K562 (cell line): Measurements from ENCODE around the gene STK11. TPM values are rescaled to one million over a fixed set of nuclear protein-coding genes. Genes with fewer than 3 reads are reported as not detected.

Experiments
- ATAC-seq: fragments of 200-7000 bp; cut with Tn5 transposase; 3 replicates; pipeline ENCODE4 v1.9.1; 2020; ENCODE audit warnings: moderate library complexity
- BruUV-seq: library from RNA; stranded (reverse); fragments of 400-500 nt; replicated peaks from 2 replicates; lab custom pipeline; 2021; lab: Mats Ljungman, UMichigan
- CTCF ChIA-PET: fragments of 300-600 bp; formaldehyde crosslinking; extraction: SDS; loops from one replicate; lab custom pipeline; 2021; ENCODE audit warnings: low intra/inter-chr PET ratio; lab: Yijun Ruan, JAX
- POLR2A ChIA-PET: fragments of 300-600, 350-650 bp; sonication (Branson Sonifier 250); formaldehyde crosslinking; extraction: SDS; loops from one replicate; lab custom pipeline; 2021; ENCODE audit warnings: antibody characterized with exemption, inconsistent platforms; lab: Yijun Ruan, JAX
- DNase-seq, 4 experiments: peaks; one replicate each; pipeline versions ENCODE4 v3.0.0 to v3.0.0-alpha.2; 2011 to 2018; ENCODE audit warnings: low spot score in 3 of 4, mixed read lengths in 3 of 4; ENCODE audit errors: extremely low read depth in 1 of 4
- FAIRE-seq: peaks from 2 replicates; lab custom pipeline; 2011; peaks lifted over from hg19 to GRCh38; lab: Jason Lieb, UNC
- H2AFZ ChIP-seq: 2 replicates; pipeline ENCODE4 v1.6.0; 2011; ENCODE audit warnings: low read depth, low read length, control low read depth, inconsistent platforms
- H3K27ac ChIP-seq: fragments of 200-600 bp; 3 replicates; pipeline ENCODE4 v1.8.0; 2011; ENCODE audit warnings: low read depth, mild to moderate bottlenecking, control low read depth, inconsistent platforms, low read length, moderate library complexity, mixed read lengths; ENCODE audit errors: extremely low read depth
- H3K27me3 ChIP-seq, 2 experiments: fragments of 300-600 bp in 1 of 2; 2 replicates in 1 of 2; 3 replicates in 1 of 2; pipeline versions ENCODE4 v1.6.0 to v1.8.0; 2011; ENCODE audit warnings: inconsistent platforms in 2 of 2, low read length in 2 of 2, mild to moderate bottlenecking in 1 of 2, mixed read lengths in 1 of 2, moderate library complexity in 1 of 2; ENCODE audit not compliant: control insufficient read depth in 2 of 2, insufficient read depth in 2 of 2
- H3K36me3 ChIP-seq: fragments of 300-600 bp; 3 replicates; pipeline ENCODE4 v1.8.0; 2011; ENCODE audit warnings: mild to moderate bottlenecking, low read length, inconsistent platforms; ENCODE audit not compliant: control insufficient read depth, insufficient read depth
- H3K4me1 ChIP-seq, 2 experiments: fragments of 200-600 bp in 1 of 2; replicated peaks in 1 of 2; 2 replicates in 1 of 2; 3 replicates in 1 of 2; pipeline versions ENCODE4 v1.5.1 to v1.8.0; 2011; ENCODE audit warnings: inconsistent platforms in 2 of 2, low read length in 2 of 2, mild to moderate bottlenecking in 1 of 2, mixed read lengths in 1 of 2, moderate library complexity in 1 of 2; ENCODE audit not compliant: control insufficient read depth in 2 of 2, insufficient read depth in 2 of 2
- H3K4me2 ChIP-seq: 2 replicates; pipeline ENCODE4 v1.6.1; 2011; ENCODE audit warnings: low read length, control low read depth, inconsistent platforms, mixed read lengths; ENCODE audit not compliant: insufficient read depth
- H3K4me3 ChIP-seq: fragments of 200-600 bp; sonication (generic), shearing (Covaris generic); 2 replicates; pipeline ENCODE4 v1.5.1; 2016; ENCODE audit warnings: control low read depth, inconsistent platforms
- H3K79me2 ChIP-seq: fragments of 200-600 bp; 3 replicates; pipeline ENCODE4 v1.8.0; 2011; ENCODE audit warnings: low read length, inconsistent platforms; ENCODE audit not compliant: control insufficient read depth, insufficient read depth
- H3K9ac ChIP-seq, 2 experiments: 2 replicates each; pipeline versions ENCODE4 v1.6.0 to v1.6.1; 2011; ENCODE audit warnings: low read depth in 2 of 2, low read length in 2 of 2, control low read depth in 1 of 2, inconsistent platforms in 1 of 2, mild to moderate bottlenecking in 1 of 2, mixed read lengths in 1 of 2; ENCODE audit not compliant: insufficient read depth in 1 of 2
- H3K9me1 ChIP-seq: one replicate; pipeline ENCODE4 v1.6.0; 2011; ENCODE audit warnings: inconsistent platforms, mild to moderate bottlenecking, low read length, moderate library complexity; ENCODE audit not compliant: control insufficient read depth, insufficient read depth
- H3K9me3 ChIP-seq: replicated peaks from 2 replicates; pipeline ENCODE4 v1.5.1; 2011; ENCODE audit warnings: low read depth, low read length, inconsistent platforms; ENCODE audit not compliant: control insufficient read depth, insufficient read depth
- H4K20me1 ChIP-seq: replicated peaks from 2 replicates; pipeline ENCODE4 v1.6.1; 2011; ENCODE audit warnings: low read length, inconsistent platforms, mixed read lengths; ENCODE audit not compliant: control insufficient read depth, insufficient read depth
- CEBPG ChIP-seq, 3 experiments: fragments of 200-800 bp in 1 of 3; sonication (Bioruptor generic) in 1 of 3; sonication (generic) in 1 of 3; formaldehyde crosslinking in 1 of 3; IDR thresholded peaks in 2 of 3; conservative IDR thresholded peaks in 1 of 3; 2 replicates each; pipeline versions ENCODE4 v1.6.1 to v1.8.0; 2016 to 2022; ENCODE audit warnings: missing compliant biosample characterization in 2 of 3, missing genetic modification characterization in 2 of 3, mild to moderate bottlenecking in 1 of 3, missing genetic modification reagents in 1 of 3
- E2F3 ChIP-seq: fragments of 250-450 bp; sonication (Bioruptor Pico); IDR thresholded peaks from 2 replicates; pipeline ENCODE4 v1.4.0; 2020; ENCODE audit warnings: mild to moderate bottlenecking
- EGR1 ChIP-seq: fragments of 450-650 bp; conservative IDR thresholded peaks from 2 replicates; pipeline ENCODE4 v1.6.1; 2017; ENCODE audit warnings: mild to moderate bottlenecking
- JUN ChIP-seq, 2 experiments: sonication (generic) in 1 of 2; formaldehyde crosslinking in 1 of 2; IDR thresholded peaks; 2 replicates each; pipeline versions ENCODE4 v1.6.1 to v1.8.0; 2012 to 2022; ENCODE audit warnings: borderline replicate concordance in 2 of 2, mild to moderate bottlenecking in 2 of 2, improper control_type of control experiment in 1 of 2, low read depth in 1 of 2, low read length in 1 of 2, missing genetic modification reagents in 1 of 2
- KDM1A ChIP-seq, 2 experiments: fragments of 450-650 bp; IDR thresholded peaks; 2 replicates each; pipeline ENCODE4 v1.6.1; 2016; ENCODE audit warnings: mild to moderate bottlenecking in 2 of 2
- SMAD1 ChIP-seq: fragments of 150-350 bp; IDR thresholded peaks from 2 replicates; pipeline ENCODE4 v1.6.1; 2014; ENCODE audit warnings: low read length, low read depth; ENCODE audit not compliant: partially characterized antibody
- TAF9B ChIP-seq: fragments of 450-650 bp; IDR thresholded peaks from 2 replicates; pipeline ENCODE4 v1.6.1; 2018; ENCODE audit warnings: mild to moderate bottlenecking; ENCODE audit not compliant: partially characterized antibody
- ZFP36 ChIP-seq: fragments of 150-350 bp; IDR thresholded peaks from 2 replicates; pipeline ENCODE4 v1.6.1; 2018; ENCODE audit warnings: low read length, low read depth; ENCODE audit not compliant: partially characterized antibody
- ZNF79 ChIP-seq: fragments of 250-450 bp; sonication (Bioruptor Pico); IDR thresholded peaks from 2 replicates; pipeline ENCODE4 v1.4.0; 2020; ENCODE audit warnings: low read depth, mild to moderate bottlenecking, moderate library complexity
- ZSCAN32 ChIP-seq: fragments of 450-650 bp; formaldehyde crosslinking; IDR thresholded peaks from 2 replicates; pipeline ENCODE4 v1.4.0; 2020; ENCODE audit warnings: mild to moderate bottlenecking, moderate library complexity
- WGBS: fragments of 100-300 bp; shearing (Covaris generic); methylation state at CpG from one replicate; pipeline ENCODE4 v1.1.6; 2016; ENCODE audit warnings: low coverage, mixed read lengths; ENCODE audit not compliant: insufficient coverage; ENCODE audit errors: missing lambda C conversion rate; 5-methylcytosine and 5-hydroxymethylcytosine counted together
- in situ Hi-C: fragments of 300-500 bp; cut with MboI; formaldehyde crosslinking; loops from 4 replicates; pipeline ENCODE4 v1.15.0; 2018; ENCODE audit warnings: inconsistent platforms, mixed read lengths
- intact Hi-C: fragments of 100-400 bp; cut with micrococcal nuclease; formaldehyde crosslinking; loops from 2 replicates; pipeline ENCODE4 v1.14.2; 2022
- polyA plus RNA-seq, 8 experiments: library from polyadenylated mRNA; depleted of rRNA in 4 of 8; stranded (reverse) in 5 of 8; unstranded in 3 of 8; fragments of >200 nt; fragmentation: Nextera tagmentation in 2 of 8; fragmentation: Illumina TruSeq in 1 of 8; extraction: Ambion mirVana in 2 of 8; extraction: Trizol in 1 of 8; gene quantifications; 2 replicates each; pipeline versions ENCODE4 v1.2.1 to v1.2.3, GENCODE V29; 2011 to 2014; ENCODE audit warnings: inconsistent platforms in 1 of 8, missing spikeins in 1 of 8
- total RNA-seq, 7 experiments: library from RNA; depleted of rRNA in 6 of 7; stranded (reverse); fragments of >200 nt in 6 of 7; fragmentation: Illumina TruSeq in 2 of 7; extraction: Trizol in 2 of 7; gene quantifications; 2 replicates each; pipeline versions ENCODE4 v1.2.1 to v1.2.3, GENCODE V29; 2011 to 2021; ENCODE audit warnings: low replicate concordance in 1 of 7
- TF ChIP-seq, protein P1 (sequence below), 2 experiments: fragments of 450-650 bp in 1 of 2; sonication (generic) in 1 of 2; formaldehyde crosslinking in 1 of 2; IDR thresholded peaks in 1 of 2; conservative IDR thresholded peaks in 1 of 2; 2 replicates each; pipeline versions ENCODE4 v1.6.1 to v1.8.1; 2016 to 2023; ENCODE audit warnings: mild to moderate bottlenecking in 2 of 2, moderate library complexity in 2 of 2, inconsistent platforms in 1 of 2, missing genetic modification reagents in 1 of 2
- TF ChIP-seq, protein P2 (sequence below): fragments of 450-650 bp; conservative IDR thresholded peaks from 2 replicates; pipeline ENCODE4 v1.6.1; 2016; ENCODE audit warnings: missing genetic modification characterization, low read depth, mild to moderate bottlenecking, control low read depth, missing compliant biosample characterization
- TF ChIP-seq, protein P3 (sequence below): sonication (generic); formaldehyde crosslinking; IDR thresholded peaks from 2 replicates; pipeline ENCODE4 v1.8.1; 2023; ENCODE audit warnings: mild to moderate bottlenecking, missing genetic modification reagents, moderate library complexity
- TF ChIP-seq, protein P4 (sequence below): fragments of 450-650 bp; formaldehyde crosslinking; IDR thresholded peaks from 2 replicates; pipeline ENCODE4 v1.4.0; 2020; ENCODE audit warnings: mild to moderate bottlenecking, moderate library complexity

Gene STK11
- total and polyA plus RNA-seq, 9 of the 15 experiments (the other 6 are each of a cell fraction or from before 2014, with no cell fraction given), result 0.15 to 96.5 (median 31.7) TPM

DNA sequence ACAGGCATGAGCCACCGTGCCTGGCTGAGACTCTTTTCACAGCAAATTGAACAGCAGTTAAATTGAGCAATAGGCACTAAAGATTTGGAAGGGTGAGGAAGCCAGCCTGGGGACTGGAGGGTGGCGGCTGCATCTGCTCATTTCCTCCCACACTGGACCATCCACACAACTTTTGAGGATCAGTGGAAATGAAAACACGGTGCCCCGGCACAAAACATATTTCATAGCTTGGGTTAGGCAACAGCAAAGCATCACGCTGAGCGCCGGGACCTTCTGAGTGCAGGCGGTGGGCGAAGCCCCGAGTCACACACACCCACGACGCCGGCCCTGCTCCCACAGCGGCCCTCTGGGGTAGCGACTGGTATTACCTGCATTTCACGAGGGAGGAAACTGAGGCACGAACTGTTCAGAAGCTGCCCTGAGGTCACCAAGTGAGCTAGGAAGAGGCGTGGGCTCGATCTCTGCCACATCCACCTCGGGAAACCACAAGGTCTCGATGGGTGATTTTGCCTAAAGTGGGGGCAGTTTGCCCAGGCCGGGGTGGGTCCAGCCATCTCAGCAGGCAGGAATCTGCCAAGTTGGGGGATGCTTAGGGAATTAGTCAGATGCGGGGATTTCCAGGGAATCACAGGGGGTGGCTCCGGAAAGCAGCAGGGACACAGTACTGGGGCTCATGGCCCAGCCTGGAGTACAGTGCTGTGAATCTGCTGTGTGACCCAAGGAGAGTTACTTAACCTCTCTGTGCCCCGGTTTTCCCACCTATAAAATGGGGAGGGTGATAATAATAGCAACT, 28.1 kb upstream of the STK11 start:
- POLR2A ChIA-PET, result interaction anchor here (0.8 to 2.0 kb wide), 2 partner anchors 15 to 163 kb away, joined by 4 to 5 read pairs; no protein-coding TSS in a partner anchor
- H3K4me3 ChIP-seq, result no peak overlapping the region
- TF ChIP-seq, protein P1, sequence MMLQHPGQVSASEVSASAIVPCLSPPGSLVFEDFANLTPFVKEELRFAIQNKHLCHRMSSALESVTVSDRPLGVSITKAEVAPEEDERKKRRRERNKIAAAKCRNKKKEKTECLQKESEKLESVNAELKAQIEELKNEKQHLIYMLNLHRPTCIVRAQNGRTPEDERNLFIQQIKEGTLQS (IDR thresholded peaks at IDR 0.05), result no peak
- TF ChIP-seq, protein P1 (CRISPR knock-in tag; conservative IDR thresholded peaks at IDR 0.05), result no peak
- TF ChIP-seq E2F3 (CRISPR knock-in tag), result no peak
- TF ChIP-seq ZFP36, result peak; percentile 77
- TF ChIP-seq, protein P2, sequence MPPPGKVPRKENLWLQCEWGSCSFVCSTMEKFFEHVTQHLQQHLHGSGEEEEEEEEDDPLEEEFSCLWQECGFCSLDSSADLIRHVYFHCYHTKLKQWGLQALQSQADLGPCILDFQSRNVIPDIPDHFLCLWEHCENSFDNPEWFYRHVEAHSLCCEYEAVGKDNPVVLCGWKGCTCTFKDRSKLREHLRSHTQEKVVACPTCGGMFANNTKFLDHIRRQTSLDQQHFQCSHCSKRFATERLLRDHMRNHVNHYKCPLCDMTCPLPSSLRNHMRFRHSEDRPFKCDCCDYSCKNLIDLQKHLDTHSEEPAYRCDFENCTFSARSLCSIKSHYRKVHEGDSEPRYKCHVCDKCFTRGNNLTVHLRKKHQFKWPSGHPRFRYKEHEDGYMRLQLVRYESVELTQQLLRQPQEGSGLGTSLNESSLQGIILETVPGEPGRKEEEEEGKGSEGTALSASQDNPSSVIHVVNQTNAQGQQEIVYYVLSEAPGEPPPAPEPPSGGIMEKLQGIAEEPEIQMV (tag), result no peak
- peak; percentile 66 to 81 for TF ChIP-seq KDM1A (IDR thresholded peaks at IDR 0.05)
- TF ChIP-seq CEBPG (CRISPR knock-in tag; IDR thresholded peaks at IDR 0.05), result no peak
- no peak for TF ChIP-seq CEBPG (tag; conservative IDR thresholded peaks at IDR 0.05 in 1 of 2, IDR thresholded peaks at IDR 0.05 in 1 of 2)
- TF ChIP-seq, protein P3, sequence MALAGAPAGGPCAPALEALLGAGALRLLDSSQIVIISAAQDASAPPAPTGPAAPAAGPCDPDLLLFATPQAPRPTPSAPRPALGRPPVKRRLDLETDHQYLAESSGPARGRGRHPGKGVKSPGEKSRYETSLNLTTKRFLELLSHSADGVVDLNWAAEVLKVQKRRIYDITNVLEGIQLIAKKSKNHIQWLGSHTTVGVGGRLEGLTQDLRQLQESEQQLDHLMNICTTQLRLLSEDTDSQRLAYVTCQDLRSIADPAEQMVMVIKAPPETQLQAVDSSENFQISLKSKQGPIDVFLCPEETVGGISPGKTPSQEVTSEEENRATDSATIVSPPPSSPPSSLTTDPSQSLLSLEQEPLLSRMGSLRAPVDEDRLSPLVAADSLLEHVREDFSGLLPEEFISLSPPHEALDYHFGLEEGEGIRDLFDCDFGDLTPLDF, result no peak
- TF ChIP-seq ZSCAN32 (CRISPR knock-in tag), result no peak
- no peak for TF ChIP-seq JUN (IDR thresholded peaks at IDR 0.05; ENCODE audit: borderline replicate concordance, low read depth, low read length)
- TF ChIP-seq JUN (CRISPR knock-in tag; IDR thresholded peaks at IDR 0.05; ENCODE audit: borderline replicate concordance), result no peak
- no peak for TF ChIP-seq ZNF79 (CRISPR knock-in tag)
- no peak for TF ChIP-seq SMAD1
- TF ChIP-seq, protein P4, sequence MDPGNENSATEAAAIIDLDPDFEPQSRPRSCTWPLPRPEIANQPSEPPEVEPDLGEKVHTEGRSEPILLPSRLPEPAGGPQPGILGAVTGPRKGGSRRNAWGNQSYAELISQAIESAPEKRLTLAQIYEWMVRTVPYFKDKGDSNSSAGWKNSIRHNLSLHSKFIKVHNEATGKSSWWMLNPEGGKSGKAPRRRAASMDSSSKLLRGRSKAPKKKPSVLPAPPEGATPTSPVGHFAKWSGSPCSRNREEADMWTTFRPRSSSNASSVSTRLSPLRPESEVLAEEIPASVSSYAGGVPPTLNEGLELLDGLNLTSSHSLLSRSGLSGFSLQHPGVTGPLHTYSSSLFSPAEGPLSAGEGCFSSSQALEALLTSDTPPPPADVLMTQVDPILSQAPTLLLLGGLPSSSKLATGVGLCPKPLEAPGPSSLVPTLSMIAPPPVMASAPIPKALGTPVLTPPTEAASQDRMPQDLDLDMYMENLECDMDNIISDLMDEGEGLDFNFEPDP (CRISPR knock-in tag), result no peak
- no peak for TF ChIP-seq EGR1
- no peak for TF ChIP-seq TAF9B

More for the DNA sequence above, 28.1 kb upstream of the STK11 start:
- H3K4me2 ChIP-seq, result no peak overlapping the region
- H4K20me1 ChIP-seq, result no peaks in the 10 kb centered on the region
- CTCF ChIA-PET, result no interaction called here
- no peak for FAIRE-seq
- ATAC-seq, result no peak
- WGBS, result 66% methylated on average over 24 of the region's 25 CpGs
- no peaks in the 10 kb centered on the region for H3K27me3 ChIP-seq
- H3K4me1 ChIP-seq, result peaks cover 18 to 48% of the 10 kb centered on the region in 2 experiments
- intact Hi-C loops, result no loop called here
- no peak overlapping the region for H2AFZ ChIP-seq
- no TSS peak for BruUV-seq
- DNase-seq, result no peak
- in situ Hi-C loops, result no loop called here
- no peaks in the 10 kb centered on the region for H3K36me3 ChIP-seq
- H3K9me1 ChIP-seq, result no peaks in the 10 kb centered on the region
- no peak overlapping the region for H3K27ac ChIP-seq
- peaks cover 16% of the 10 kb centered on the region for H3K79me2 ChIP-seq
- H3K9ac ChIP-seq, result 0 out of 4 replicates have a peak overlapping the region, but pooled peaks of 1 of the 2 experiments have one; percentile 28
- H3K9me3 ChIP-seq, result no peaks in the 10 kb centered on the region
